Peyer's patch (tissue), 4 donors: ENCODE measurements around the gene CACNA2D2. TPM values are rescaled to one million over a fixed set of nuclear protein-coding genes. Genes with fewer than 3 reads are reported as not detected.

Experiments used
- DNase-seq, 3 donors: peaks; one replicate each; pipeline ENCODE4 v3.0.0-alpha.2; 2017 to 2019
- H3K27ac ChIP-seq, 4 donors: fragments of 200-600 bp; sonication (generic); one replicate each; pipeline ENCODE4 v1.5.1; 2016 to 2019
- H3K27me3 ChIP-seq, 2 donors: fragments of 200-600 bp; sonication (generic); one replicate each; pipeline ENCODE4 v1.5.1; 2019
- H3K36me3 ChIP-seq, 3 donors: fragments of 200-600 bp; sonication (generic); one replicate each; pipeline ENCODE4 v1.5.1; 2016 to 2019
- H3K4me1 ChIP-seq, 4 donors: fragments of 200-600 bp; sonication (generic); one replicate each; pipeline ENCODE4 v1.5.1; 2016 to 2019
- H3K4me3 ChIP-seq, 4 donors: fragments of 200-600 bp; sonication (generic); 1 replicate in 3 of 4; 2 replicates in 1 of 4; pipeline ENCODE4 v1.5.1; 2016 to 2019; ENCODE audit warnings: mild to moderate bottlenecking in 1 of 4
- H3K9me3 ChIP-seq, 4 donors: fragments of 200-600 bp; sonication (generic); one replicate each; pipeline ENCODE4 v1.5.1; 2016 to 2019; ENCODE audit warnings: mild to moderate bottlenecking in 1 of 4
- POLR2A ChIP-seq, 2 donors: fragments of 450-650 bp; IDR thresholded peaks; one replicate each; pipeline ENCODE4 v1.5.1; 2017; ENCODE audit warnings: antibody characterized with exemption in 2 of 2, mild to moderate bottlenecking in 2 of 2, moderate library complexity in 2 of 2
- total RNA-seq, 4 donors: library from RNA; depleted of rRNA; stranded (reverse); fragments of >200 nt; gene quantifications; one replicate each; pipeline ENCODE4 v1.1.0, GENCODE V29; 2016
- TF ChIP-seq, protein P1 (sequence below), 6 experiments: fragments of 450-650 bp in 4 of 6; fragments of 200-600 bp in 2 of 6; sonication (generic) in 1 of 6; IDR thresholded peaks; one replicate each; pipeline ENCODE4 v1.5.1; 2017 to 2019; ENCODE audit warnings: antibody characterized with exemption in 6 of 6, mild to moderate bottlenecking in 3 of 6, moderate library complexity in 1 of 6

CACNA2D2 gene
- total RNA-seq, 4 donors from 2014 or later, result 0.88 to 5.8 (median 1.2) TPM

DNA sequence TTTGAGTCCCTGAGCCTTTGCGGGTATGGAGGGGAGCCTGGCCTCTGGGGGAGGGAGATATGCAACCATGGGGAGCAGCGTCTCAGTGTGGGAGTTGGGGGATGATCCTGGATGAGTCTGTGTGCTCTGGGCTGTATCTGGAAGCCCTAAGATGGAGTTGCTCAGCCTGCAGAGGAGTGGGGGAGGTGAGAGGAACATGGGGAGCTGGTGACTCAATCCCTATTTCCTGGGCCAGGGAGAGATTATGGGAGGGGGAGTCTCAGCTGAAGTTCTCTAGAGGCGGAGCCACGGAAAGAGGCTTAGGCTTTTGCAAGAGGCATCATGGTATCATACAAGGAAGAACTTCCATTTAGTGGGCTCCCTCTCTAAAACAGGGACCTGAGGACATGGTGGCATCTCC lies 84.6 kb downstream of the CACNA2D2 start:
- Histone ChIP-seq H3K9me3 (no peaks in the 10 kb centered on the region), H3K27me3 (no peaks in the 10 kb centered on the region), H3K4me3 (no peak overlapping the region), H3K36me3 (no peaks in the 10 kb centered on the region), H3K27ac (no peak overlapping the region), H3K4me1 (no peaks in the 10 kb centered on the region)
- TF ChIP-seq, protein P1, sequence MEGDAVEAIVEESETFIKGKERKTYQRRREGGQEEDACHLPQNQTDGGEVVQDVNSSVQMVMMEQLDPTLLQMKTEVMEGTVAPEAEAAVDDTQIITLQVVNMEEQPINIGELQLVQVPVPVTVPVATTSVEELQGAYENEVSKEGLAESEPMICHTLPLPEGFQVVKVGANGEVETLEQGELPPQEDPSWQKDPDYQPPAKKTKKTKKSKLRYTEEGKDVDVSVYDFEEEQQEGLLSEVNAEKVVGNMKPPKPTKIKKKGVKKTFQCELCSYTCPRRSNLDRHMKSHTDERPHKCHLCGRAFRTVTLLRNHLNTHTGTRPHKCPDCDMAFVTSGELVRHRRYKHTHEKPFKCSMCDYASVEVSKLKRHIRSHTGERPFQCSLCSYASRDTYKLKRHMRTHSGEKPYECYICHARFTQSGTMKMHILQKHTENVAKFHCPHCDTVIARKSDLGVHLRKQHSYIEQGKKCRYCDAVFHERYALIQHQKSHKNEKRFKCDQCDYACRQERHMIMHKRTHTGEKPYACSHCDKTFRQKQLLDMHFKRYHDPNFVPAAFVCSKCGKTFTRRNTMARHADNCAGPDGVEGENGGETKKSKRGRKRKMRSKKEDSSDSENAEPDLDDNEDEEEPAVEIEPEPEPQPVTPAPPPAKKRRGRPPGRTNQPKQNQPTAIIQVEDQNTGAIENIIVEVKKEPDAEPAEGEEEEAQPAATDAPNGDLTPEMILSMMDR (IDR thresholded peaks at IDR 0.05), result no peak
- no peak for TF ChIP-seq POLR2A (IDR thresholded peaks at IDR 0.05)
- no peak for DNase-seq

DNA sequence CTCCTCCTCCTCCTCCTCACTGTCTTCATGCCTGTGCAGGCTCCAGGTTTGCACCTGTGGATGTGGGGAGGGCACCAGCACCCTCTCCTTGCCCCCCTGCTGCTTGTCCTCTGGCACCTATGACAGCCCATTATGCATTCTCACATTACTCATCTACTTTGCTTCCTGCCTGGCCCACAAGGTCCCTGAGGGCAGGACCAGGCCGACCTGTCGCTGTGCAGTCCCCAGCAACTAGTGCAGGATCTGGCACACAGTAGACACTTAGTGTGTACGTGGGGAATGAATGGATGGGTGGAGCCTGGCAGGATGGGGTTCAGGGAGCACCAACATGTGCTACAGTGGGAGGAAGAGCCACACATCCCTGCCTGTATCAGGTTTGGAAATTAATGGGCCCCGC lies 85.8 kb downstream of the CACNA2D2 start:
- H3K27ac ChIP-seq, result no peak overlapping the region
- no peaks in the 10 kb centered on the region for H3K27me3 ChIP-seq
- H3K4me1 ChIP-seq, result no peaks in the 10 kb centered on the region
- no peak overlapping the region for H3K4me3 ChIP-seq
- no peak for DNase-seq
- no peaks in the 10 kb centered on the region for H3K36me3 ChIP-seq
- TF ChIP-seq POLR2A (IDR thresholded peaks at IDR 0.05), result no peak
- TF ChIP-seq, protein P1 (IDR thresholded peaks at IDR 0.05), result no peak
- H3K9me3 ChIP-seq, result no peaks in the 10 kb centered on the region

DNA sequence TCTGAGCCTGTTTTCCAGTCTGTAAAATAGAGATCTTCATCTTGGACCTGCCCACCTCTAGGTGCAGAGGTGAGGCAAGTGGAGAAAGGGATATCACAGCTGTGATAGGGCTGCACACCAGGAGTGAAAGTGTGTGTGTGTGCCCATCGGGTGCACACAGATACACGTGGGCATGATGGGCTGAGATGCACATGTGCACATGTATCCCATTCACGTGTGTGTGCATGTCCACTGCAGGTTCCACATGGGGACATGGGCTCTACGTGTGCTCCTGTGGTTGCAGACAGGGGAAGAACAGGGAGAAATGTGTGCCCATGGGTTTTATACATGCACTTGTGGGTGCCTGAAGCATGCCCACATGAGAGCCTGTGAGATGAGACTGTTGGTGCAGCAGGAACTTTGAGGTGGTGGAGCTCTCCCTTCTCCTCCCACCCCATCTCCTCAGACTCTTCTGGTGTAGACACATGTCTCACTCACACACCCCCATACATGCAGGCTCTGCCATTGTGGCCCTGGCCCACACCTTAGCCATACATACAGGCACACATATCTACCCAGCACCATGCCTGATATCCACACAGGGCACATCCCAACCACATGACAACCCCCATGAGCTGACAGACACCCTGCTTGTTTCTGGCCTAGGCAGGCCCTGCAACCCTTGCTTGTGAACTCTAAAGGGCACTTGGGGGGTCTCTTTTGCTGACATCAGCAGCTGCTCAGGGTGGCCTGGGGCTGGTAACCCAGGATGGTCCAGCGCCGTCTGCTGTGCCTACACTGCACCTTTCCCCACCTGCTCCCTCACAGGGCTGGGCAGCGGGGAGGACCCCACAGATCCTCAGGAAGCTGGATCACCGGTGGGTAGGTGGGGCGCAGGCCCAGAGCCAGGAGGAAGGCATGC lies 86.4 kb downstream of the CACNA2D2 start:
- TF ChIP-seq, protein P1 (IDR thresholded peaks at IDR 0.05), result no peak
- TF ChIP-seq POLR2A (IDR thresholded peaks at IDR 0.05), result no peak

DNA sequence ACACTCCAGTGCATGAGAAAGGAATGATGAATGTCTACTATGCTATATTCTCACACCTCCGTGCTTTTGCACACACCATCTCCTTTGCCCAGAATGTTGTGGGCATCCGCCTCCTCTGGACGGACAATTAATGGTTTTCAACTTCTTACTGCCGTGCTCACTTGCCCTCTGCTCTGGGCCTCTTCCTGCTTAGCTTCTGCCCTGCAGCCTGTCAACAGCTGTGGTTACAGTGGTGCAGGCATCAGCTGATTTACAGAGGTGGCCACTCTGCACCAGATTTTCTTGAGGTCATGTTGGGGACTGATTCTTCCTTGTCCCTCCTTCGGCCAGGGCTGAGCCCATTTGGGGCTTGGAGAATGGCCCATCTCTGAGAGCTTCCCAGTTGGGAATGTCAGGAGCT lies 87.6 kb downstream of the CACNA2D2 start:
- Histone ChIP-seq H3K36me3 (no peaks in the 10 kb centered on the region), H3K9me3 (no peaks in the 10 kb centered on the region), H3K4me3 (no peak overlapping the region), H3K4me1 (no peaks in the 10 kb centered on the region), H3K27ac (no peak overlapping the region), H3K27me3 (no peaks in the 10 kb centered on the region)
- TF ChIP-seq, protein P1 (IDR thresholded peaks at IDR 0.05), result no peak
- no peak for TF ChIP-seq POLR2A (IDR thresholded peaks at IDR 0.05)
- no peak for DNase-seq

More for the DNA sequence above, 86.4 kb downstream of the CACNA2D2 start:
- H3K9me3 ChIP-seq, result no peaks in the 10 kb centered on the region
- H3K4me1 ChIP-seq, result no peaks in the 10 kb centered on the region
- H3K4me3 ChIP-seq, result no peak overlapping the region
- H3K27me3 ChIP-seq, result no peaks in the 10 kb centered on the region
- H3K27ac ChIP-seq, result no peak overlapping the region
- no peaks in the 10 kb centered on the region for H3K36me3 ChIP-seq
- DNase-seq, result no peak

DNA sequence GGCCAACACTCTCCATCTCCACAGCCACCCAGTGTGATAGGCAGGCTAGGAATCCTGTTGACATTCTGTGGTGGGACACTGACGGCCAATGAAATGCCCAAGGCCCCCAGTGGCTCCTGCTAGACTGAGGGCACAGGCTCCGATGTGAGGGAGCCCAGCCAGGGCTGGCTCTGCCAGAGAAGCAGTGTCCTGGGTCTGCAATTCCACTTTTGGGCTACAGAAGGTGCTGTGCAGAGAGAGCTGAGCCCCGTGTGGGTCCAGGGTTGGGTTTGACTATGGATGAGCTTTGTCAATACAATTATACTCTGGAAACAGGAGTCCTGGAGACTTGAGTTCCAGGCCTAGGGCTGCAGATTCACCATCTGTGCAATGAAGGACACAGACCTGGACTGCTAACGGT lies 88.4 kb downstream of the CACNA2D2 start:
- Histone ChIP-seq H3K27ac (no peak overlapping the region), H3K4me3 (no peak overlapping the region), H3K36me3 (no peaks in the 10 kb centered on the region), H3K9me3 (no peaks in the 10 kb centered on the region), H3K4me1 (no peaks in the 10 kb centered on the region), H3K27me3 (no peaks in the 10 kb centered on the region)
- DNase-seq, result no peak
- TF ChIP-seq, protein P1 (IDR thresholded peaks at IDR 0.05), result no peak
- TF ChIP-seq POLR2A (IDR thresholded peaks at IDR 0.05), result no peak
